Activated B cell treated with CpG ODN at 0.5 μM for 24 hours (primary cell): ENCODE data around the gene TMEM95. TPM values are rescaled to one million over a fixed set of nuclear protein-coding genes. Genes with fewer than 3 reads are reported as not detected.

ENCODE experiments used
- ATAC-seq: fragments of 200-7000 bp; cut with Tn5 transposase; one replicate; pipeline ENCODE4 v1.10.0; 2021; ENCODE audit warnings: low read depth, mild to moderate bottlenecking, moderate library complexity
- CTCF ChIA-PET: fragments of 350-600 bp; sonication (Branson Sonifier 250); formaldehyde crosslinking; loops from one replicate; lab custom pipeline; 2021; ENCODE audit warnings: antibody characterized with exemption; lab: Charles Lee
- POLR2A ChIA-PET: fragments of 350-600 bp; sonication (Branson Sonifier 250); formaldehyde crosslinking; loops from one replicate; lab custom pipeline; 2021; ENCODE audit warnings: antibody characterized with exemption; lab: Charles Lee
- DNase-seq: peaks from one replicate; pipeline ENCODE4 v3.0.0; 2022
- H3K27ac Mint-ChIP-seq: one replicate; pipeline ENCODE4 v1.8.0; 2020; ENCODE audit warnings: mixed read lengths
- H3K27me3 Mint-ChIP-seq: one replicate; pipeline ENCODE4 v1.8.0; 2021; ENCODE audit warnings: mixed read lengths
- H3K36me3 Mint-ChIP-seq: one replicate; pipeline ENCODE4 v1.8.0; 2021; ENCODE audit warnings: low read depth, mixed read lengths
- H3K4me1 Mint-ChIP-seq: one replicate; pipeline ENCODE4 v1.8.0; 2021; ENCODE audit warnings: mixed read lengths
- H3K4me3 Mint-ChIP-seq: one replicate; pipeline ENCODE4 v1.8.0; 2020; ENCODE audit warnings: mild to moderate bottlenecking, mixed read lengths
- H3K9me3 Mint-ChIP-seq: one replicate; pipeline ENCODE4 v1.8.0; 2020; ENCODE audit warnings: mixed read lengths
- CTCF ChIP-seq: fragments of 200-600 bp; IDR thresholded peaks from one replicate; pipeline ENCODE4 v1.8.0; 2022; ENCODE audit warnings: antibody characterized with exemption, mild to moderate bottlenecking
- intact Hi-C: fragments of 100-400 bp; cut with micrococcal nuclease; formaldehyde crosslinking; loops from one replicate; pipeline ENCODE4 v1.15.1; 2024
- total RNA-seq: library from RNA; stranded (reverse); gene quantifications from 2 replicates; pipeline ENCODE4 v1.2.3, GENCODE V29; 2022

The TMEM95 gene
- total RNA-seq, 1 donor from 2014 or later: not detected

GRCh38 chr17:7396147-7396546, 41.2 kb downstream of the TMEM95 start:
- CTCF ChIA-PET: no interaction called here
- no peaks in the 10 kb centered on the region for H3K27me3 Mint-ChIP-seq
- H3K27ac Mint-ChIP-seq: no peak overlapping the region
- POLR2A ChIA-PET: interaction anchor here (1.2 to 2.1 kb wide), 2 partner anchors 8 to 10 kb away, joined by 3 to 5 read pairs; partner anchors contain the start of gene TMEM256
- DNase-seq (no peak), ATAC-seq (no peak)
- TF ChIP-seq CTCF: no peak
- peak overlapping the region; percentile 24 for H3K4me3 Mint-ChIP-seq
- intact Hi-C loops: no loop called here
- H3K36me3 Mint-ChIP-seq: peaks cover 15% of the 10 kb centered on the region
- peaks cover 15% of the 10 kb centered on the region for H3K4me1 Mint-ChIP-seq
- H3K9me3 Mint-ChIP-seq: no peaks in the 10 kb centered on the region

GRCh38 chr17:7398612-7399011, 43.7 kb downstream of the TMEM95 start:
- no peak overlapping the region for H3K4me3 Mint-ChIP-seq
- no peak for TF ChIP-seq CTCF
- H3K27ac Mint-ChIP-seq: no peak overlapping the region
- no peak for ATAC-seq
- intact Hi-C loops: no loop called here
- ChIA-PET POLR2A (interaction anchor here (1.1 to 1.5 kb wide), 2 partner anchors 15 to 85 kb away, joined by 3 to 4 read pairs; partner anchors contain the start of gene POLR2A), CTCF (no interaction called here)
- H3K9me3 Mint-ChIP-seq: no peaks in the 10 kb centered on the region
- peaks cover 18% of the 10 kb centered on the region for H3K4me1 Mint-ChIP-seq
- no peak for DNase-seq
- H3K27me3 Mint-ChIP-seq: no peaks in the 10 kb centered on the region
- H3K36me3 Mint-ChIP-seq: peaks cover 7% of the 10 kb centered on the region

- ChIA-PET POLR2A (interaction anchor here (0.5 to 2.9 kb wide), 22 partner anchors 10 to 1036 kb away, joined by 3 to 40 read pairs (median 6); partner anchors contain the start of genes FXR2, PLSCR3, POLR2A and SLC35G6), CTCF (interaction anchor here (1.2 to 1.6 kb wide), 2 partner anchors 32 to 34 kb away, joined by 3 to 9 read pairs; partner anchors contain the start of gene TMEM102)
- no peak for TF ChIP-seq CTCF
- Mint-ChIP-seq H3K36me3 (peaks cover 10% of the 10 kb centered on the region), H3K4me1 (peaks cover 19% of the 10 kb centered on the region), H3K4me3 (peak overlapping the region; percentile 97), H3K27me3 (peaks cover 9% of the 10 kb centered on the region), H3K9me3 (no peaks in the 10 kb centered on the region), H3K27ac (peak overlapping the region; percentile 94)
- DNase-seq (no peak), ATAC-seq (no peak)
- intact Hi-C loops: no loop called here
These were observed 48.2 kb downstream of the TMEM95 start for GRCh38 chr17:7403043-7403726.

- Mint-ChIP-seq H3K27me3 (peaks cover 9% of the 10 kb centered on the region), H3K36me3 (peaks cover 10% of the 10 kb centered on the region), H3K9me3 (no peaks in the 10 kb centered on the region), H3K4me1 (peaks cover 16% of the 10 kb centered on the region), H3K27ac (peak overlapping the region; percentile 94), H3K4me3 (peak overlapping the region; percentile 97)
- DNase-seq (no peak), ATAC-seq (no peak)
- ChIA-PET CTCF (interaction anchor here (1.0 to 1.6 kb wide), 3 partner anchors 32 to 48 kb away, joined by 3 to 9 read pairs (median 3); partner anchors contain the start of gene TMEM102), POLR2A (interaction anchor here (0.5 to 2.9 kb wide), 33 partner anchors 8 to 770 kb away, joined by 3 to 40 read pairs (median 5); partner anchors contain the start of genes ACAP1, FXR2, GPS2 and MPDU1)
- no peak for TF ChIP-seq CTCF
- intact Hi-C loops: no loop called here
These were observed 48.7 kb downstream of the TMEM95 start for GRCh38 chr17:7403727-7403976.
